K562 (cell line): Measurements from ENCODE around the gene PCDH1.
A peak's percentile ranks its signal among the peaks of the same experiment; 100 is the strongest.

Source experiments
- CEBPB ChIP-seq: fragments of 450-650 bp; IDR thresholded peaks from 2 replicates; pipeline ENCODE4 v1.6.1; 2016; ENCODE audit warnings: missing genetic modification characterization, missing compliant biosample characterization
- E4F1 ChIP-seq: fragments of 250-450 bp; sonication (Bioruptor Pico); IDR thresholded peaks from 2 replicates; pipeline ENCODE4 v1.5.0; 2021; ENCODE audit warnings: mild to moderate bottlenecking, borderline replicate concordance
- EP300 ChIP-seq: IDR thresholded peaks from 2 replicates; pipeline ENCODE4 v1.6.1; 2012; ENCODE audit warnings: low read length, improper control_type of control experiment
- HNRNPLL ChIP-seq: fragments of 200-400 bp; formaldehyde crosslinking; IDR thresholded peaks from 2 replicates; pipeline ENCODE4 v1.6.1; 2017; ENCODE audit warnings: low read length, low read depth, mild to moderate bottlenecking; ENCODE audit not compliant: poor library complexity, severe bottlenecking
- JUND ChIP-seq, 2 experiments: IDR thresholded peaks; 2 replicates in 1 of 2; 3 replicates in 1 of 2; pipeline ENCODE4 v1.6.1; 2011; ENCODE audit warnings: borderline replicate concordance in 2 of 2, low read depth in 2 of 2, low read length in 2 of 2, improper control_type of control experiment in 1 of 2, missing biosample characterization in 1 of 2, missing genetic modification characterization in 1 of 2, missing genetic modification reagents in 1 of 2
- POLR2AphosphoS5 ChIP-seq: IDR thresholded peaks from 2 replicates; pipeline ENCODE4 v1.6.1; 2011; ENCODE audit warnings: mild to moderate bottlenecking, low read depth, low read length, moderate library complexity; ENCODE audit not compliant: control insufficient read depth, insufficient read depth
- POLR2B ChIP-seq: fragments of 450-650 bp; IDR thresholded peaks from 2 replicates; pipeline ENCODE4 v1.6.1; 2018; ENCODE audit warnings: low read depth; ENCODE audit not compliant: partially characterized antibody
- RAD21 ChIP-seq, 2 experiments: fragments of 250-450 bp in 1 of 2; fragments of 450-650 bp in 1 of 2; sonication (Bioruptor Pico) in 1 of 2; formaldehyde crosslinking in 1 of 2; IDR thresholded peaks in 1 of 2; conservative IDR thresholded peaks in 1 of 2; 2 replicates each; pipeline versions ENCODE4 v1.4.0 to v1.8.0; 2020 to 2022; ENCODE audit warnings: mild to moderate bottlenecking in 2 of 2, moderate library complexity in 1 of 2
- SMC3 ChIP-seq: conservative IDR thresholded peaks from 2 replicates; pipeline ENCODE4 v1.6.1; 2011; ENCODE audit warnings: low read depth, low read length, improper control_type of control experiment; ENCODE audit not compliant: insufficient read depth
- STAT5A ChIP-seq: IDR thresholded peaks from 2 replicates; pipeline ENCODE4 v1.6.1; 2012; ENCODE audit warnings: low read length, inconsistent platforms, borderline replicate concordance
- THRA ChIP-seq: fragments of 450-650 bp; IDR thresholded peaks from 2 replicates; pipeline ENCODE4 v1.6.1; 2017; ENCODE audit warnings: mild to moderate bottlenecking, moderate library complexity
- YY1 ChIP-seq, 3 experiments: IDR thresholded peaks; 2 replicates each; pipeline ENCODE4 v1.6.1; 2011; ENCODE audit warnings: low read length in 2 of 3, mild to moderate bottlenecking in 2 of 3, moderate library complexity in 2 of 3, borderline replicate concordance in 1 of 3, control low read depth in 1 of 3, low read depth in 1 of 3; ENCODE audit not compliant: insufficient read depth in 3 of 3, insufficient replicate concordance in 2 of 3, control insufficient read depth in 1 of 3, insufficient read length in 1 of 3; ENCODE audit errors: extremely low read depth in 1 of 3
- TF ChIP-seq, protein P1 (sequence below): IDR thresholded peaks from 3 replicates; pipeline ENCODE4 v1.6.1; 2011; ENCODE audit warnings: borderline replicate concordance, mild to moderate bottlenecking, moderate library complexity; ENCODE audit not compliant: insufficient read length; ENCODE audit errors: extremely low read depth
- TF ChIP-seq, protein P2 (sequence below), 3 experiments: IDR thresholded peaks in 2 of 3; conservative IDR thresholded peaks in 1 of 3; 2 replicates each; pipeline ENCODE4 v1.5.1; 2011 to 2012; ENCODE audit warnings: low read length in 3 of 3, mild to moderate bottlenecking in 3 of 3, control low read depth in 2 of 3, improper control_type of control experiment in 1 of 3, inconsistent platforms in 1 of 3, low read depth in 1 of 3, mixed read lengths in 1 of 3, moderate library complexity in 1 of 3; ENCODE audit not compliant: insufficient read depth in 2 of 3

DNA sequence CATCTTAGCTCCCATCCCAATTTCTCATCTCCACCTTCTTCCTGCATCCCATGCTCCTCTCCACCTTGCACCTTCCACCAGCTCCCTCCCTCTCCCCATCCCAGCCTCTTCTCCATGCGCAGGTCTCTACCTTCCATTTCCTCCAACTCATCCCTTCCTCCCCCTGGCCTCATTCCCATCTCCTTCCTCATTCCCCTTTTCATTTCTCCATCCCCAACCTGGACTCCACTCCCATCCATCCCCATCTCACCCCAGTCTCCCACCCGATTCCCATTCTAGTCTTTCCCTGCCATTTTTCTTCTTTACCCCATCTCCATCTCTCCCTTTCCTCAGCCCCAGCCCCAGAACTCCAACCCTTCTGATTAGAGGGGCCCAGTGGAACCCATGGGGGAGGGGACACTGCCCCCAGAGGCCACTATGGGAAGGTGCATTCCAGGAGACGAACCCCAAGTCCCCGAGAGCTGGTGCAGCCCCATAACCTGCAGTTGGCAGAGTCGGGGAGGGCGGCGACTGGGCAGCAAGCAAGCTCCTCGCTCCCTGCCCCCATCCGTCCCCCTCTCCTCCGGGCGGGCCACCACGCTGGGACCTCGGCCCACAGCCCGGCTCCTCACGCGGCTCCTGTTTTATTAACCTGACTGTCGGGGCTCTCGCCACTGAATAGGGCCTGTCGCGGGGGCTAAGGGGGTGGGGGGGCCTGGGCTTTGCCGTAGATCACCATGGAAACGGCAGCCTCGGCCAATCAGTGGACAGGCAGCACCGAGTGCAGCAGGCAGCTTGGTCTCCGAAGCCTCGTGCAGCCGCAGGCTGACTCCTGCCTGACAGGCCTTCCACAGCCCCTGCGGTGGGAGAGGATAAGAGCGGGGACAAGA, 66.7 kb downstream of the PCDH1 start:
- no peak for TF ChIP-seq E4F1 (CRISPR knock-in tag)
- TF ChIP-seq SMC3, result 0 out of 2 replicates have a peak, but pooled peaks have one; percentile 21
- TF ChIP-seq, protein P1, sequence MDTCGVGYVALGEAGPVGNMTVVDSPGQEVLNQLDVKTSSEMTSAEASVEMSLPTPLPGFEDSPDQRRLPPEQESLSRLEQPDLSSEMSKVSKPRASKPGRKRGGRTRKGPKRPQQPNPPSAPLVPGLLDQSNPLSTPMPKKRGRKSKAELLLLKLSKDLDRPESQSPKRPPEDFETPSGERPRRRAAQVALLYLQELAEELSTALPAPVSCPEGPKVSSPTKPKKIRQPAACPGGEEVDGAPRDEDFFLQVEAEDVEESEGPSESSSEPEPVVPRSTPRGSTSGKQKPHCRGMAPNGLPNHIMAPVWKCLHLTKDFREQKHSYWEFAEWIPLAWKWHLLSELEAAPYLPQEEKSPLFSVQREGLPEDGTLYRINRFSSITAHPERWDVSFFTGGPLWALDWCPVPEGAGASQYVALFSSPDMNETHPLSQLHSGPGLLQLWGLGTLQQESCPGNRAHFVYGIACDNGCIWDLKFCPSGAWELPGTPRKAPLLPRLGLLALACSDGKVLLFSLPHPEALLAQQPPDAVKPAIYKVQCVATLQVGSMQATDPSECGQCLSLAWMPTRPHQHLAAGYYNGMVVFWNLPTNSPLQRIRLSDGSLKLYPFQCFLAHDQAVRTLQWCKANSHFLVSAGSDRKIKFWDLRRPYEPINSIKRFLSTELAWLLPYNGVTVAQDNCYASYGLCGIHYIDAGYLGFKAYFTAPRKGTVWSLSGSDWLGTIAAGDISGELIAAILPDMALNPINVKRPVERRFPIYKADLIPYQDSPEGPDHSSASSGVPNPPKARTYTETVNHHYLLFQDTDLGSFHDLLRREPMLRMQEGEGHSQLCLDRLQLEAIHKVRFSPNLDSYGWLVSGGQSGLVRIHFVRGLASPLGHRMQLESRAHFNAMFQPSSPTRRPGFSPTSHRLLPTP, result no peak
- TF ChIP-seq, protein P2, sequence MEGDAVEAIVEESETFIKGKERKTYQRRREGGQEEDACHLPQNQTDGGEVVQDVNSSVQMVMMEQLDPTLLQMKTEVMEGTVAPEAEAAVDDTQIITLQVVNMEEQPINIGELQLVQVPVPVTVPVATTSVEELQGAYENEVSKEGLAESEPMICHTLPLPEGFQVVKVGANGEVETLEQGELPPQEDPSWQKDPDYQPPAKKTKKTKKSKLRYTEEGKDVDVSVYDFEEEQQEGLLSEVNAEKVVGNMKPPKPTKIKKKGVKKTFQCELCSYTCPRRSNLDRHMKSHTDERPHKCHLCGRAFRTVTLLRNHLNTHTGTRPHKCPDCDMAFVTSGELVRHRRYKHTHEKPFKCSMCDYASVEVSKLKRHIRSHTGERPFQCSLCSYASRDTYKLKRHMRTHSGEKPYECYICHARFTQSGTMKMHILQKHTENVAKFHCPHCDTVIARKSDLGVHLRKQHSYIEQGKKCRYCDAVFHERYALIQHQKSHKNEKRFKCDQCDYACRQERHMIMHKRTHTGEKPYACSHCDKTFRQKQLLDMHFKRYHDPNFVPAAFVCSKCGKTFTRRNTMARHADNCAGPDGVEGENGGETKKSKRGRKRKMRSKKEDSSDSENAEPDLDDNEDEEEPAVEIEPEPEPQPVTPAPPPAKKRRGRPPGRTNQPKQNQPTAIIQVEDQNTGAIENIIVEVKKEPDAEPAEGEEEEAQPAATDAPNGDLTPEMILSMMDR (IDR thresholded peaks at IDR 0.05 in 2 of 3, conservative IDR thresholded peaks at IDR 0.05 in 1 of 3; ENCODE audit: insufficient read depth in 2 of 3, low read depth in 1 of 3, low read length in 3 of 3), result peak; percentile 68 to 82 (median 73)
- TF ChIP-seq RAD21 (CRISPR knock-in tag; conservative IDR thresholded peaks at IDR 0.05 in 1 of 2, IDR thresholded peaks at IDR 0.05 in 1 of 2), result peak in 1 of 2 experiments; percentile 38; a peak in 2 of 4 replicates
- TF ChIP-seq HNRNPLL, result no peak
- TF ChIP-seq JUND (IDR thresholded peaks at IDR 0.05; ENCODE audit: borderline replicate concordance, low read depth, low read length), result no peak
- no peak for TF ChIP-seq JUND (tag; IDR thresholded peaks at IDR 0.05; ENCODE audit: borderline replicate concordance, low read depth, low read length)
- TF ChIP-seq CEBPB (tag), result no peak
- TF ChIP-seq STAT5A, result no peak
- TF ChIP-seq EP300, result no peak
- no peak for TF ChIP-seq POLR2B
- TF ChIP-seq THRA, result no peak
- no peak for TF ChIP-seq POLR2AphosphoS5
- no peak for TF ChIP-seq YY1 (IDR thresholded peaks at IDR 0.05; ENCODE audit: borderline replicate concordance in 1 of 3, control insufficient read depth in 1 of 3, extremely low read depth in 1 of 3, insufficient read depth in 3 of 3, insufficient read length in 1 of 3, insufficient replicate concordance in 2 of 3, low read depth in 1 of 3, low read length in 2 of 3)
